ENCODE measurements around the gene NAGA.

GRCh38 chr22:42066126-42066761 is 4.4 kb downstream of the NAGA start:
- TF ChIP-seq CTCF (conservative IDR thresholded peaks at IDR 0.05 in 1 of 2, IDR thresholded peaks at IDR 0.05 in 1 of 2; ENCODE audit: low read depth in 1 of 2, low read length in 2 of 2) (no peak), EZH2 (IDR thresholded peaks at IDR 0.05; ENCODE audit: low read length, missing control alignments) (no peak)
